NCI-H748 (cell line): ENCODE results near the gene TRAF1.

Source experiments
- DNase-seq: peaks from one replicate; lab custom pipeline; 2025; ENCODE audit not compliant: unreplicated experiment; lab: John Stamatoyannopoulos, UW

The TRAF1 gene

GRCh38 chr9:120941046-120941770 is 14.6 kb upstream of the TRAF1 start:
- no peak for DNase-seq

DNA sequence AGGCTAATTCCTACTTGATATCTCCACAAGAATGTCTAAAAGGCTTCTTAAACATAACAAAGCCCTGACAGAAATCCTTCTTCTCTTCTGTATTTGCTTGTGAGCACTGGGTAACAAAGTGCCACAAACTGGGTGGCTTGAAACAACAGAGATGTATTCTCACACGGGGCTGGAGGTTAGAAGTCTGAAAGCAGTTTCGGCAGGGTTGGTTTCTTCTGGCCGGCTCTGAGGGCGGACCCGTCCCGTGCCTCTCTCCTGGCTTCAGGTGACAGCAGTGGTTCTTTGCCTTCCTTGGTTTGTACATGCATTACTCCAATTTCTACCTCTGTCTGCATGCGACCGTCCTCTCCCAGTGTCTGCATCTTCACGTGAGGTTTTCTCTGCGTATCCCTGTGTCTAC is 14.0 kb upstream of the TRAF1 start:
- DNase-seq = no peak

GRCh38 chr9:120938851-120939250 is 12.3 kb upstream of the TRAF1 start:
- DNase-seq = no peak

DNA sequence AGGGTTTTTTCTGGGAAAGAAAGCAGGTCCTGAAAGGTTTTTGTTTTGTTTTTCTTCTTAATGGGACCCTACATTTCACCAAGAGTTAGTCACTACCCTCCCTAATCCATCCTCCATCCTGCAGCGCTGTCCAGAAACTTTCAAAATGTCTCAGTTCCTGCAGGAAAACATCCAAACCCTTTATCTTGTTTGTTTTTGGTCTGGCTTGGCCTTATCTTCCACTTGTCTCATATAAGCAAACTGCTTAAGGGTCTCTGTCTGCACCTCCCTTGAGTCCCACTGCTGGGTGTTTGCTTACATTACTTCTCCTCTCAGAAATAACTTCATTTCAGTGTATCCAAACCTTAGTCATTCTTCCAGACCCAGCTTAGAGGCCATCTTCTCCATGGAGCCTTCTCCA is 11.0 kb upstream of the TRAF1 start:
- no peak for DNase-seq

DNA sequence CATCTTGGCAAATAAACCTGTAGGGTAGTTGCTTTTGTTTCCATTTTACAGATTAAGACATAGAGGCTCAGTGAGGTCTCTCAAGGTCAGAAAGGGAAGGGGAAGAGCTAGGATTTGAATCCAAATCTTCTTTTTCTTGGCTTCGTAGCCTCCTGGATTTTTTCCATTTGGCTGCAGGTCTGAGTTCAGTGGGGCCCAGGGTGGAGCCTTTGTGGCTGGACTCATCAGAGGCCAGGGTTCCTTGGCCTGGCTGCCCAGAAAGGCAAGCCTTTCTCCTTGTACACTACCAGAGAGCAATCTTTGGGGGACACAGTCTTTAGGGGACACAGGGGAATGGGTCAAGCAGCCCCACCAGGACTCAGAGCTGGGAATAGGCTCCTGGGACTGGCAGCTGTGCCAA is 10.5 kb upstream of the TRAF1 start:
- no peak for DNase-seq

GRCh38 chr9:120936764-120937122 is 10.1 kb upstream of the TRAF1 start:
- no peak for DNase-seq

DNA sequence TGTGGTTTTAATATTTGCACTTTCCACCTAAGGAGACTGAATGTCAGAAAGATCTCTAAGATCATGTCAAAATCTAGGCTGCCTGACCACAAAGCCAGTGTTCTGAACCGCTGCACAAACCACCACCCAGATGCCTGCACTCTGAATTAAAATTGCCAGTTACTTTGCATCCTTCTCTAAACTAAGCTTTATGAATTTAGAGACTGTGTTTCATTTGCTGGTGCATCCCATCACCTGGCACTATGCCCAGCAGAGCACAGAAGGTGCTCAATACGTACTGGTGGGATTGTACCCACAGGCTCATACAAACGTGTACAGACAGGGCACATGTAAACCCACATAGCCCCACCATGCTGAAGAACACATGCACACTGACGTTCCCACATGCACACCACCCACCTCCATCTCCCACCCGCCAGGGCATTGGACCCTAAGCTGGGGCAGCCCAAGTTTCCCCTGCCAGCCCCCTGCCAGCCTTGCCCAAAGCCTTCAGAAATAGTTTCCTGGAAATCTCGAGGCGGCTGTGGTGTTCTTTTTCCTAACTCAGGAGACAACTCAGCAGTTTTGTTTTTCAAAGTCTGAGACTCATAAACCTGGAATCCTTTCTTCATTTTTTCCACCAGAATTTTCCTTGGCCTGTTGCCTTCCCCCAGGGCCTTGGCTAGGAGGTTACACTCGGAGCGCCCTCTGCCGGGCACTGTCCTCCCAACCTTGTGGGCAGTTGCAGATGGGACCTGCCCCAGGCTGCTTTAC is 9.6 kb upstream of the TRAF1 start:
- peak; percentile 81 for DNase-seq

GRCh38 chr9:120935383-120935857 is 8.8 kb upstream of the TRAF1 start:
- peak; percentile 47 for DNase-seq

DNA sequence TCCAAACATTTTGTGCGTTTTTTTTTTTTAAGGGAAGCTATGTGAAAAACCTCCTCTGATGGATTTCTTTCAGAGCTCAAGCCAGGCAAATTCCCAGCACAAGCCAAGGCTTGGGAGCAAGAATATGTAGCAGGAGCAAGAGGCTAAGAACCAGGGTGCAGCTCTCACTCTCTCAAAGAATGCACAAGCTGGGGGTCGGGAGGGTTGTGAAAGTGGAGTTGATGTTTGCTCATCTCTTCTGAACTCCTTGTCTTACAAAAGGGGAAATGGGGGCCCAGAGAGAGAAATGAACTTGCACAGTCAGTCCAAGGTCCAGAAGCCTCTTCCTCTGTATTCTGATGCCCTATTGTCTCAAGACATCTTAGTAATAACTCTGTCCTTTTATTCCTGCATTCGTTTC is 7.7 kb upstream of the TRAF1 start:
- no peak for DNase-seq

DNA sequence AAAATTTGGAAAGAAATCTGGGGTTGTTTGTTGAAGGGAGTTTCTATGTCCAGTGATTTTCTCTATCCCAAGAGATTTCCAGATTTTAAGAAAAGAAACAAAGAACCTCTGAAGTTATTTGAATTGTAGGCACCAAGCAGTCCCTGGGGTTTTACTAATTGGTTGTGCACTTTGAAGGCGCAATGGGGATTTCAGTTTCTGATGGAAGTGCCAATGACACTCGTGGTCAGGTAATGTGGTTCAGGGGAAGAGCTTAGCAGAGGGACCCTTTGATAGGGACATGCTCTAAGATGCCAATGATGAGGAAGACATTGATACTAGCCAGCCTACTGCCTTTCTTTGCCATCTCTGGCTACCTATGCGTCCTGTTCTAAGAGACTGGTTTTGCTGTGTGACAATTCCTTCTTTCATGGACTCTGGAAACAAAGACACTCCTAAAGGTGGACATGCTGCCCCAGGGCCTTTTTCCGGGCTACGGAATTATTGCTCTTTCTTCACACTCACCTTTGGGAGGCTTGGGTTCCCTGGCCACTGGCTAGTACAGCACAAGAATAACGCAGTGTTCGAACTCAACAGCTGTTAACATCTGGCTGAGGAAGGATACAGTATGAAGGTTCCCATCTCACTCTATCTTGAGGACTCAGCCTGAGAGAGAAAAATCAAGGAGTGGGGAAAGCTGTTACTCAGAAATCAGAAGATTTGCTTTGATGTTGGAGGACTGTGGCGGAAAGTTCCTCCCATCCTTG is 6.9 kb upstream of the TRAF1 start:
- DNase-seq = no peak

DNA sequence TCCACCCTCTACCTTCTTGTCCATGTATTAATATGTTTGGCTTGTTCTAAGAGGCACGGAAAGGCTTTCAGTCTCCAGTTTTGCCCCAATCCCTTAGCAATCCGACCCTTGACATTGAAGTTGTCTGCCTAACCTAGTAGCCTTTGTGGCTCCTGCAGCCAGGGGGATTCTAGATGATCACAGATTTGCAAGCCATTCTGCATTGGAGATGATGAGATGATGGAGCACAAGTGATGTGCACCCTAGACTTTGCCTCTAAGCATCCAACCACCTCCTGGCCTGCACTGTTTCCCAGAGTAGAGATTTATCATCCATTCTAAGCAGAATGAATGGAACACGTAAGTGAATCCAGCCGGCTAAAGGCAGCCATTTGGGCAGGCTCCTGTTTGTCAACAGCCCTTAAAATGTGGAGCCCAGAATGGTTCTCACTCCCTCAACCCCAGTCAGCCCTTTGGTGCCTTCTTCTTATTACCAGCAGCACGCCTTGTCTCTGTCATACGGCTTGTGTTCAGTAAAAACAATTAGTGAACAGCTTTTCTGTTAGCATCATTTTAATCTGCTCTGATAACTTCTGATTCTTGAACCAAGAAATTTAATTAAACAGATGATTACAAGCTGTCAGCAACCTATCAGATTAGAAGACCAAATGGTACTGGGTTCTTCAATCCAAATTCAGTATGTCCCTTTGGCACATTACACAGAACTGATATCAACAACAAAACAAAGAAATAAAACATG is 5.7 kb upstream of the TRAF1 start:
- no peak for DNase-seq

DNA sequence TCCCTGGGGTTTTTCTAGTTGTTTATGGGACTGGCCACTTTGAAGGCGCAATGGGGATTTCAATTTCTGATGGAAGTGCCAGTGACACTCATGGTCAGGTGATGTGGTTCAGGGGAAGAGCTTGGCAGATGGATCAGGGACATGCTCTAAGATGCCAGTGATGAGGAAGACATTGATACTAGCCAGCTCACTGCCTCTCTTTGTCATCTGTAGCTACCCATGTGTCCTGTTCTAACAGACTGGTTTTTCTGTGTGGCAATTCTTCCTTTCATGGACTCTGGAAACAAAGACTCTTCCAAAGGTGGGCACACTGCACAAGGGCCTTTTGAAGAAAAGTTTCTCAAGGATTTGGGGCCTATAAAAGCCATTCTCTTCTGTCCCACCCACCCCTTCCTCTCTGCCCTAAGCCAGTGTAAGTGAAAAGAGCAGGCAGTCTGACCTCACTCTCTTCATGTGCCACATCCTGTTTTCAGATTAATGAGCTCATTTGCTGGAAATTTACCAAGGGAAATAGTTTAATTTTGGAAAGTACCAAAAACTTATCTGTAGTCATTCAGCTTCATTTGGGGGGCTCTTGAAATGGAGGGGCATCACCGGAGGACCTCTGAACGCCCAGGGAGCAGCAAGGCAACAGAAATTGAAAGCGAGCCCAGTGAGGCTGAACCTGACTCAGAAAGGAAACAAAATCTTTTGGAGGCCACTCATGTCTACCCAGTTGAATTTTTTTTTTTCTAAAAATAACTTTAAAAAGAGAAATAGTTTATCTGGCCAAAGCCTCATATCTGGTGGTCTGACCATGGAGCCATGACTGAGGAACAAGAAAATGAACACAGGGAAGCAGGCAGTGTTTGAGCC is 4.9 kb upstream of the TRAF1 start:
- no peak for DNase-seq

GRCh38 chr9:120929229-120929791 is 2.7 kb upstream of the TRAF1 start:
- DNase-seq = no peak

DNA sequence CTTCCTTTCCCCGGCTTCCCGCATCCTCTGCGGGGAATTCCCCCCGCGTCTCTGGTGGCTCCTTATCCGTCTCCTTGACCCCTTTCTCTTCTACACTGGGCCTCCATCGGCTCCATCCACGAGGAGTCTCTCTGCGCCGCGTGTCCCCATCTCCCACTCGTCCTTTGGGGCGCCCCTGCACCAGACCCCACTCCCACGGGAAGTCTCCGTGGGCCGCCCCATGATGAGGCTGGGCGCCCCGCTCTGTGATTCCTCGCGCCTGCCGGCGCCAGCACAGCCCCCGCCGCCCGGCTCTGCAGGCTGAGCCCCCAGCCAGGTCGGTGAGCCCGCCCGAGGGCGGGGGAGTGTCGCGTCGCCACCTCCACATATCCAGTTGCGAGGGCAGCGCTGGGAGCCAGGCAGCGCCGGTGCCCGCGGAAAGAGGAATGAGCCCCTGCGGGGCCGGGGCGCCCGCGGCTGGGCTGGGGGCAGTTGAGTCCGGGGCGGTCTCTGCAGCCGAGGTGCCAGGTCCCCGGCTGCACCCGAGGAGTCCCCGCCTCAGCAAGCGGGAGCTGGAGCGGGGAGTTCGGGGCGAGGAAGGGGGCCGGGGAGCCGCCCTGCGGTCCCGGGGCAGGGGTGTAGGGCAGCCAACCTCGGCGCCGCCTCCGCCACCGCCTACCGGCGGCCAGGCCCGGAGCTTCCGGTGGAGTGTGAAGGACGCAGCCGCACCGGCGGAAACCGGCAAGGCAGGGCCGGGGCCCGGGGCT is 2.1 kb upstream of the TRAF1 start:
- DNase-seq = peak; percentile 70

DNA sequence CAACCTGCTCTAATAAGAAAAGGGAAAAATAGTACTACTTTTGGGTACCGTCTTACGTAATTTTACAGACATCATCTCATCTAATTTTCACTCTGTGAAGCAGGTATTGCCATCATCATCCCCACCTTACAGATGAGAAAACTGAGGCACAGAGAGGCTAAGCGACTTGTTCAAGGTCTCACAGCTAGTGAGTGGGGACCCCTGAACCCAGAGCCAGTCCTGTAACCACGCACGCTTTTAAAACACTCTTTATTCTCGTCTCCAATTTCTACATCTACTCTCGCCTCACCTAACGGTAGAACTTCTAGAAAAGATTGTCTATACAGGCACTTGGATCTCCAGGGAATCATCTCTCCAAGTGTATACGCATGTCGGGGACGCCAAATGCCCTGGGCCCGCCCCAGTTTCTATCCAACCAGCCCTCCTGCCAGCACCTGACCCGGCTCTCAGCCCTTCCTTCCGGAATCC is 1.5 kb upstream of the TRAF1 start:
- no peak for DNase-seq

GRCh38 chr9:120927269-120928014 is 846 bp upstream of the TRAF1 start:
- no peak for DNase-seq

GRCh38 chr9:120925535-120926396 is 830 bp downstream of the TRAF1 start:
- DNase-seq = no peak
